Stimulated activated CD4-positive, alpha-beta T cell treated with anti-CD3 and anti-CD28 coated beads, Interleukin-4, amount 100 ng/mL, for 48 hours (primary cell): ENCODE measurements around the gene PPP1R9B.

Source experiments
- DNase-seq, 2 donors: peaks; one replicate each; pipeline ENCODE4 v3.0.0-alpha.2; 2020; ENCODE audit warnings: low read depth in 2 of 2

The PPP1R9B gene

GRCh38 chr17:50090971-50091917, 59.2 kb downstream of the PPP1R9B start:
- DNase-seq, result no peak

GRCh38 chr17:50090071-50090470, 60.4 kb downstream of the PPP1R9B start:
- no peak for DNase-seq

- DNase-seq, result no peak
Measured at GRCh38 chr17:50088952-50089825, 61.3 kb downstream of the PPP1R9B start.

GRCh38 chr17:50087912-50088405, 62.5 kb downstream of the PPP1R9B start:
- DNase-seq, result no peak

GRCh38 chr17:50087246-50087911, 63.1 kb downstream of the PPP1R9B start:
- DNase-seq, result peak; percentile 68 to 75
